GM21526 (cell line): Measurements from ENCODE around the gene DESI1.
"Not testable (repeated sequence)": the region's sequence is repeated elsewhere in the genome, so short reads cannot be mapped to it uniquely, and the experiment has no call there.

ENCODE experiments used
- ATAC-seq: cut with Tn5 transposase; IDR thresholded peaks from one replicate; pipeline ENCODE4 v1.9.1; 2021; ENCODE audit warnings: moderate library complexity; ENCODE audit not compliant: unreplicated experiment, low FRiP score

The DESI1 gene

GRCh38 chr22:41620589-41621098 lies at the start of gene DESI1:
Gene DESI1, minus strand, starts transcription at chr22:41621043. Its CDS starts 204 bp downstream, at chr22:41620839.
- peak; percentile 23 for ATAC-seq

DNA sequence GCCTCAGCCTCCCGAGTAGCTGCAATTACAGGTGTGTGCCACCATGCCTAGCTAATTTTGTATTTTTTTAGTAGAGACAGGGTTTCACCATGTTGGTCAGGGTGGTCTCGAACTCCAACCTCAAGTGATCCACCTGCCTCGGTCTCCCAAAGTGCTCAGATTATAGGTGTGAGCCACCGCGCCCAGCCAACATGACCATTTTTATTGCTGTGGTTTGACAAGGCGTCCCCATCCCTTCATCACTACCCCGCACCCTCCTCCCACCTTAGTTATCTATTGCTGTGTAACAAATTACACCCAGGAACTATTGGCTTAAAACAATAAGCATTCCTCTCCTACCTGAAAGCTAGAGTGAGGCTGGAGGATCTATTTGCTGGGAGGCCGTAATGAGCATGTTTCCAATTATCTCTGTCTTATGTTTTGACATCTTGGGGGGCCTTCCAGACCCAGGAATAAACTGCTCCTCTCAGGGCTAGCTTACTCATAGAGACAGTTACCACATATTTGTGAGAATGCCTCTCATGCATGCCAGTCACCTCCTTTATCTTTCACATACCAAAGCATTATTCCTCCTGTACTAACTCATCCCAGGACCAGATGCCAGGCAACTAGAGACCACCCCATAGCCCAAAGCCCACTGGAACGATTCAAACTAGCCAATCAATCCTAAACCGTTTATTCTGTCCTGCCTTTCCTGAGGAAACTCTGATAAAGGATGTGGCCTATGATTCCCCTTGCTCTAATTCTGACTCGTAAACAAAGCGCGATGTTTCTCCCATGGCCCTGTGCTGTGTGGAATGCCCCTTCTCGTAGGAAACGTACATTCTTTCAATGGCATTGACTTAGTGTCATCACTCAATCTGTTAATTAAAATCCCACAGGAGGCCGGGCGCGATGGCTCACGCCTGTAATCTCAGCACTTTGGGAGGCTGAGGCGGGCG lies 48.4 kb upstream of the DESI1 start:
- ATAC-seq = no peak

GRCh38 chr22:41664951-41665350 lies 44.1 kb upstream of the DESI1 start:
- ATAC-seq = no peak

- ATAC-seq = no peak
Observed at GRCh38 chr22:41664490-41664889, 43.6 kb upstream of the DESI1 start.

GRCh38 chr22:41663594-41663993 lies 42.8 kb upstream of the DESI1 start:
- ATAC-seq = not testable (repeated sequence)

DNA sequence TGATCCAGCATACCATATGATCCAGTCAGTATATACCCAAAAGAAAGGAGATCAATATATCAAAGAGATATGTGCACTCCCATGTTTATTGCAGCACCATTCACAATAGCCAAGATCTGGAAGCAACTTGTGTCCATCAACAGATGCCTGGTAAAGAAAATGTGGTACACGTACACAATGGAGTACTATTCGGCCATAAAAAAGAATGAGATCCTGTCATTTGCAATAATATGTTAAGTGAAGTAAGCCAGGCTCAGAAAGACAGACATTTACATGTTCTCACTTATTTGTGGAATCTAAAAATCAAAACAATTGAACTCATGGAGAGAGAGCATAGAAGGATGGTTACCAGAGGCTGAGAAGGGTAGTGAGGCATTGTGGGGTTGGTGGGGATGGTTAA lies 40.9 kb upstream of the DESI1 start:
- ATAC-seq = no peak

GRCh38 chr22:41661088-41661487 lies 40.2 kb upstream of the DESI1 start:
- ATAC-seq = no peak

GRCh38 chr22:41660416-41660815 lies 39.6 kb upstream of the DESI1 start:
- no peak for ATAC-seq

GRCh38 chr22:41659941-41660340 lies 39.1 kb upstream of the DESI1 start:
- no peak for ATAC-seq

- no peak for ATAC-seq
Observed at GRCh38 chr22:41658869-41659268, 38.0 kb upstream of the DESI1 start.

- no peak for ATAC-seq
Observed at GRCh38 chr22:41657709-41658108, 36.9 kb upstream of the DESI1 start.

DNA sequence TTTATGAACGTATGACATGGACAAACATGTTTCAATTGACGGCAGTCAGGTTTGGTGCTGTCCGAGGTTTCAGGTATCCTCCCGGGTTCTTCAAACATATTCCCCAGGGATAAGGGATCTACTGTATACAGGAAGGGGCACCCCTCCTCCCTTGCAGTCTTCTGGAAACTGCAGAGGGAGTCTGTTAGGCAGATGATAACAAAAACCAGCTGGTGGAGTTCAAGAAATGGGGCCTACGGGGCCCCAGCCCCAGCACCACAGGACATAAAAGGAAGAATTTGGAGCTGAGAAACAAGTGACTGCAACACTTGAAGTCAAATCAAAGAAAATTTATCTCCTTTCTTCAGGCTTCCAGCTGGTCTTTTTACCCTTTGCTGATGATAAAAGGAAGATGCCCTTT lies 35.7 kb upstream of the DESI1 start:
- ATAC-seq = no peak

DNA sequence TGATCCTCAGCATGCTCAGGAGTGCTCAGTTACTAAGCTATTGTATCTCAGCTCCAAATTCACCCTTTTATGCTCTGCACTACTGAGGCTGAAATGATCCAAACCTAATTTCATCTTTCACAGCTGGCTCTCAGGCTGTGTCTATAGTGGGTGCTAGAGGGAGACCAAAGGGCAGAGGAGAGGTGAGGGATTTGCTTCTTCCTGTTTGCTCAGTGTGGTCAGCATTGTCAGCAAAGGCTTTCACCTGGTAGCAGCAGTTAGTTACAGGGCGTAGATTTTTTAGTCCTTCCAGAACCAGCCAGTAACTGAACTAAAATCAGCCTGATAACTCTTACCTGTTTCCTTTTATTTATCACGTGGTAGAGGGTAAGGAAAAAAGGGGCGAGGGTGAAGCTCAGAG lies 33.5 kb upstream of the DESI1 start:
- no peak for ATAC-seq

DNA sequence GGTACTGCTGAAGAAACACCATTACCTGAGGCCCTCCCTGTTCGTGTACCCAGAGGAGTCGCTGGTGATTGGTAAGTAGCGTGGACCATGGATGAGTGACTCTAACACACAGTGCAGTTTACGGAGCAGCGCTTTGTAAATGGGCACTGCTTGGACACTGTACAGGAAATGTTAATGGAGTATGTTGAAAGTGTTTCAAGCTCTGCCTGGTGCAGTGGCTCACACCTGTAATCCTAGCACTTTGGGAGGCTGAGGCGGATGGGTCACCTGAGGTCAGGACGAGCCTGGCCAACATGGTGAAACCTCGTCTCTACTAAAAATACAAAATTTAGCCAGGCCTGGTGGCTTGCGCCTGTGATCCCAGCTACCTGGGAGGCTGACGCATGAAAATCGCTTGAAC lies 30.0 kb upstream of the DESI1 start:
- no peak for ATAC-seq

- no peak for ATAC-seq
Observed at GRCh38 chr22:41650229-41650628, 29.4 kb upstream of the DESI1 start.

- no peak for ATAC-seq
Observed at GRCh38 chr22:41648432-41648831, 27.6 kb upstream of the DESI1 start.

DNA sequence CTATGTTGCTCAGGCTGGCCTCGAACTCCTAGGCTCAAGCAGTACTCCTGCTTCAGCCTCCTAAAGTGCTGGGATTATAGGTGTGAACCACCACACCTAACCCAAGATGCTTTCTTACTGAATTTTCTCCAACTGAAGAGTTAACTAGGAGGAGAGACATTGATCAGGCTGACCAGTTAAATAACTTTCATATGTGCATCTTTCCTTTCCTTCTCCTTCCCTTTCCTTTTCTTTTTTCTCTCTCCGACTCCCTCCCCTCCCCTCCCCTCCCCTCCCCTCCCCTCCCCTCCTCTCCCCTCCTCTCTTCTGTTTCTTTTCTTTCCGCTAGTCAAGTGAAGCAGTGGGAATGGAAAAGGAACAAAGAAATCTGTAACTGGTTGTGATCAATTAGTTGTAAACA lies 26.9 kb upstream of the DESI1 start:
- ATAC-seq = no peak

DNA sequence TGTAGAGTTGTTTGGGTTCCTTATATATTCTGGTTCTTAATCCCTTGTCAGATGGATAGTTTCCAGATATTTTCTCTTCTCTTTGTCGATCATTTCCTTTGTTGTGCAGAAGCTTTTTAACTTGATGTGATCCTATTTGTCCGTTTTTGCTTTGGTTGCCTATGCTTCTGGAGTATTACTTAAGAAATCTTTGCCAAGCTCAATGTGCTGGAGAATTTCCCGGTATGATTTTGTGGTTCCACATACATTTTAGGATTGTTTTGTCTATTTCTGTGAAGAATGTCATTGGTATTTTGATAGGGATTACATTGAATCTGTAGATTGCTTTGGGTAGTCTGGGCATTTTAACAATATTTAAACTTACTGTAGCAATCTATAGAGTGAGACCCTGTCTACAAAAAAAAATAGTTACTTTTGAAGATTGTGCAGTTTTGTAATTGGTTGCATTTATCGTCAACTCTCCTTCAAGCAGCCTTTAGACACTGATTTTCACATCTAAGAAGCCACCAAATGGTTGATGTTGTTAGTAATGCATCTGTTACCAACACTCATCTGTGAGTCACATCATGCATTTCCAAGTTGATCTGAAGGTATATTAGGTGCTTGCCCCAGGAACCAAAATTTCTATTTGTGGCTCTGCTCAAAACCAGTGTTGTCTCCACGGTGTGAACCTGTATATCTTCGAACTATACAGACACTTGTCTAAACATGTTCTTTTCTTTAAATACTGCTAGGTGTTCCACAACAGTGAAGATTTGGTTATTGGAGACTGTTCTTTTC lies 21.7 kb upstream of the DESI1 start:
- no peak for ATAC-seq

DNA sequence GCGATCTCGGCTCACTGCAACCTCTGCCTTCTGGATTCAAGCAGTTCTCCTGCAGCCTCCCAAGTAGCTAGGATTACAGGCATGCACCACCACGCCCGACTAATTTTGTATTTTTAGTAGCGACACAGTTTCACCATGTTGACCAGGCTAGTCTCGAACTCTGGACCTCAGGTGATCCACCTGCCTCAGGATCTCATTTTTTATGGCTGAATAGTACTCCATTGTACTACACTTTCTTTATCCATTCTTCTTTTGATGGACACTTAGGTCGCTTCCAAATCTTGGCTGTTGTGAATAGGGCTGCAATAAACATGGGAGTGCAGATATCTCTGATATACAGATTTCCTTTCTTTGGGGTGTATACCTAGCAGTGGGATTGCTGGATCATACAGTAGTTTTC lies 21.0 kb upstream of the DESI1 start:
- no peak for ATAC-seq

GRCh38 chr22:41638748-41639147 lies 17.9 kb upstream of the DESI1 start:
- no peak for ATAC-seq

DNA sequence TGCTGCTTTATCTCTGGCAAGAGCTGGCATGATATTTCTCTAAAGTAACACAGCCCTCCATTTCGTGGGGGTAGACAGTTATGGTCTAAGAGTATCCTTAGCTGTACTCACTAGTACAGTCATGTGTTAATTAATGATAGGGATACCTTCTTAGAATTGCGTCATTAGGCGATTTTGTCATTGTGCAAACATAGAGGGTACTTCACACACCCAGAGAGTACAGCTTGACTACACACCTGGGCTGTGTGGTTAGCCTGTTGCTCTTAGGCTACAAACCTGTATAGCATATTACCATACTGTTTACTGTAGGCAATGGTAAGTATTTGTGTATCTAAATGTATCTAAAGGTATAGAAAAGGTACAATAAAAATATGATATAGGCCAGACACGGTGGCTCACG lies 17.3 kb upstream of the DESI1 start:
- no peak for ATAC-seq
